HG02588 (cell line): Measurements from ENCODE around the gene SH3GLB2.
"Not testable (repeated sequence)": the region's sequence is repeated elsewhere in the genome, so short reads cannot be mapped to it uniquely, and the experiment has no call there.

Source experiments
- ATAC-seq: cut with Tn5 transposase; IDR thresholded peaks from one replicate; pipeline ENCODE4 v1.9.1; 2021; ENCODE audit warnings: mild to moderate bottlenecking, moderate library complexity; ENCODE audit not compliant: unreplicated experiment

The SH3GLB2 gene

DNA sequence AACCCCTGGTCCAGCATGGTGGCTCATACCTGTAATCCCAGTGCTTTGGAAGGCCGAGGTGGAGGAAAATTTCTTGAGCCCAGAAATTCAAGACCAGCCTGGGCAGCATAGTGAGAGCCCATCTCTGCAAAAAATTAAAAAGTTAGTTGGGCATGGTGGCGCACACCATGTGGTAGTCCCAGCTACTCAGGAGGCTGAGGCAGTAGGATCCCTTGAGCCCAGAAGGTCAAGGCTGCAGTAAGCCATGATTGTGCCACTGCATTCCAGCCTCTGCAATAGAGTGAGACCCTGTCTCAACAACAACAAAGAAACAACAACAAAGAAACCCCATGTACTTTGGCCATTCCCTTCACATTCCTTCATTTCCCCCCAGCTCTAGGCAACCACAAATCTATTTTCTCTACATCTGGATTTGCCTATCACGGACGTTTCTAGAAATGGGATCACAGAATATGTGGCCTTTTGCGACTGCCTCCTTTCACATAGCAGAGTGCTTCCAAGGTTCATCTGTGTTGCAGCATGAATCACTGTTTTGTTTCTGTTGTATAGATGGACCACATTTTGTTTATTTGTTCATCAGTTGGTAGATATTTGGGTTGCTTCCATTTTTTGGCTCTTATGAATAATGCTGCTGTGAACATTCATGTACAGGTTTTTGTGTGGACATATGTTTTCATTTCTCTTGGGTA lies 26.2 kb upstream of the SH3GLB2 start:
- ATAC-seq, result no peak

DNA sequence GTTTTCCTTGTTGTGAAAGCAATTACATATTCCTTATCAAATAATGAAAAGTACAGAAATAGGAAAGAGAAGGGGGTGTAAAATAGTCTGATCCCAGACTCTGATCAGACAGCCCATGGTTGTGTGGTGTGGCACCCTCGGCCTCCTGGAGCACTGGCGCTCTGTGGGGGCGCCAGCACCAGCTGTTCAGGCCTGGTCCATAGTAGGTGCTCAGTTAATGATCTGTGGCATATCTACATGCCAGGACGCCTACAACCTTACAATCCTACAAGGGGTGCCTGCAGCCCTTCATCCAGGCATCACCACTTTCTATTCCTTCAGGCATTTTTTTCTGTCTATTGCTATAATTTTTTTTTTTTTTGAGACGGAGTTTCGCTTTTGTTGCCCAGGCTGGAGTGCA lies 24.9 kb upstream of the SH3GLB2 start:
- ATAC-seq, result no peak

DNA sequence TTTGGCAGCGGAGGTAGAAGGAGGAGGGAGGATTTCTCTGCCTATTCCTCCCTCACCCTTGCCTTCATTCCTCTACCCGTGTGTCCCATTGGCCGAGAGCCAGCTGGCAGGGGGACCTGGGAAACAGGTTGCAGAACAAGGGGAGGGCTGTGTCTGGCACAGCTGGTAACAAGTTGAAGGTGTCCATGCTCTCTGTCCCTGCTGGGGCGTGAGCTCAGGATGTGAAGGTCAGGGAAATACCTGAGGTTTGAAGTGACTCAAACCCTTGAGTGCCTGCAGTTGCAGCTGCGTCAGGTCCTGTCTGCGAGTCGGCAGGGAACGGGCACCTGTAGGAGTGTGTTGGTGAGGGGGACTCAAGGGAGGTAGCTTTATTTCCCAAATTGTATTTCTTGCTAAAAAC lies 24.5 kb upstream of the SH3GLB2 start:
- ATAC-seq, result no peak

DNA sequence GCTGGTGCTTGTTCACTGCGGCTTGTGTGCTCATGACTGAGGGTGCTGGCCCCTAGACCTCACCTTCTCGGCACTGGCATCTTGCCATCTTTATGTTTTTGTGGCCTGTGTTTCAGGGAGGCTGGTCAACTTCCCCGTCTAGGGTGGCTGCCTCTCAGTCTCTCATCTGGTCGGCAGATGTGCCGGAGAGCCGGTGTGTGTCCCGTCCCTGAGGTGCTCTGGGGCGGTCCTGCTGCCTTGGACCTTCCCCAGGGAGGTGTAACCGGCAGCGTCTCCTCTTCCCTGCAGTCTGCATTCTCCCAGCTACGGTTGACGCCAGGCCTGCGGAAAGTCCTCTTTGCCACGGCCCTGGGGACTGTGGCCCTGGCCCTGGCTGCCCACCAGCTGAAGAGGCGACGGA lies 13.9 kb upstream of the SH3GLB2 start:
- no peak for ATAC-seq

DNA sequence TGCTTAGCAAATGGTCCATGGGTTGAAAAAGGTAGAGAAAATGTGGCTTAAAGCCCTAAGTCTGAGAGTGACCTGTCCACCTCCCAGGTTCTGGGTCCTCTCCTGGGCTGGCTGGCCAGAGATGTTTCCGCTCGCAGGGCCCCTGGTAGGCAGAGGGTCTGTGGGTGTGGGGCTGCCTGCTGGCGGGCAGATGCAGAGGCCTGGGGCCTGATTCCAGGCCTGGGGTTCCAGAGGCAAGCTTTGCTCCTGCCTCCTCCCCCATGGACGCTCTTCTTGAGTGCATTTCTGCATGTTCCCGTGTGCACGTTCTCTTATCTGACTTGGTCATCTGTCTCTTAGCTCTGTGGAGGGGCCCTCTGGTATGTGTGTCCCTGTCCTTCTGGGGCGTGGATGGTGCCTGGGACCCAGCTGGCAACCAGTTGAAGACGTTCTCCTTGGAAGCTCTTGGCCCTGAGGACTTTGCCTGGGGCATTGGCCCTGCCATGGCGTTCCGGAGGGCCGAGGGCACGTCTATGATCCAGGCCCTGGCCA lies 12.0 kb upstream of the SH3GLB2 start:
- no peak for ATAC-seq

DNA sequence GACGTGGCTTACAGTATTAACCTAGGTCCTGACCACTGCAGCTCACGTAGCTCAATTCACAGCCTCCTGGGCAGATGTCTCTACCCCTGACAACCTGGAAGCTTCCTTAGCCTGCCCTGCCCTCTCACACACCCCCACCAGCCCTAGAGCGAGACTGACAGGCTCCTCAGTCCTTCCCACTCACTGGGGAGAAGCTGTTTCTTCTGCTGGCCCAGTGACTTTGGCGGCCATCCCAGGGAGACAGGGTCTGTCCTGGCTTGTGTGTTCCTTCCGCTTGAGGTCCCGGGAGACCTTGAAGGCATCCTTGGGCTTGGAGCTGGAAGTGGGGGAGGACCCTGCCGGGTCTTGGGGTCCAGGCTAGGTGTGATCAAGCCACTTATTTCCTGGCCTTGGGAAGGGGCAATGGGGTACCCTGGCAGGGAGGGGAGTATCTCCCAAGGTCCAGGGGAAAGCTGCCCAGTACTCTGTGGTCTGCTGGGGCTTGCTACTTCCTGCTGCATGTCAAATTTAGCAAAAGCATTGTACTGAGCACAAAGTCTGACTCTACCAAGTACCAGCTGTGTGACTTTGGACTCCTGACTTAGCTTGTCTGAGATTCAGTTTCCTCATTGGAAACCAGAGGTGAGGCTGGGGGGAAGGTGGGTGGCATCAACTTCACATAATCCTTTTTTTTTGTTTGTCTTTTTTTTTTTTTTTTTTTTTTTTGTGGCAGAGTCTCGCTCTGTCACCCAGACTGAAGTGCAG lies 10.2 kb upstream of the SH3GLB2 start:
- no peak for ATAC-seq

DNA sequence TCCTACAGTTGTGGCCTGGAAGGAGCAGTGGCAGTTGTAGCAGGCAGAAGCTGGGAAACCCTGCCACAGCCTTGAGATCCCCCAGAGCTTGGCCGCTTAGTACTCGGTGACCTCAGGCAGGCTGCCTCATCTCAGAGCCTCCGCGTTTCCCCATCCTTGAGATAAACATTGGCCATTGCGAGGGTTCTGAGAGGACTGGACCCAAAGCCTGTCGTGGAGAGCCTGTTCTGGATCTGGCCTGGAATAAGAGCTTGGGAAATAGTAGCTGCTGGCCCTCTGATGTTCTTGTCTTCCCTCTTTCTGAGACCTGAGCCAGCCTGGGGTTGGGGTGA lies 9.6 kb upstream of the SH3GLB2 start:
- ATAC-seq, result no peak

DNA sequence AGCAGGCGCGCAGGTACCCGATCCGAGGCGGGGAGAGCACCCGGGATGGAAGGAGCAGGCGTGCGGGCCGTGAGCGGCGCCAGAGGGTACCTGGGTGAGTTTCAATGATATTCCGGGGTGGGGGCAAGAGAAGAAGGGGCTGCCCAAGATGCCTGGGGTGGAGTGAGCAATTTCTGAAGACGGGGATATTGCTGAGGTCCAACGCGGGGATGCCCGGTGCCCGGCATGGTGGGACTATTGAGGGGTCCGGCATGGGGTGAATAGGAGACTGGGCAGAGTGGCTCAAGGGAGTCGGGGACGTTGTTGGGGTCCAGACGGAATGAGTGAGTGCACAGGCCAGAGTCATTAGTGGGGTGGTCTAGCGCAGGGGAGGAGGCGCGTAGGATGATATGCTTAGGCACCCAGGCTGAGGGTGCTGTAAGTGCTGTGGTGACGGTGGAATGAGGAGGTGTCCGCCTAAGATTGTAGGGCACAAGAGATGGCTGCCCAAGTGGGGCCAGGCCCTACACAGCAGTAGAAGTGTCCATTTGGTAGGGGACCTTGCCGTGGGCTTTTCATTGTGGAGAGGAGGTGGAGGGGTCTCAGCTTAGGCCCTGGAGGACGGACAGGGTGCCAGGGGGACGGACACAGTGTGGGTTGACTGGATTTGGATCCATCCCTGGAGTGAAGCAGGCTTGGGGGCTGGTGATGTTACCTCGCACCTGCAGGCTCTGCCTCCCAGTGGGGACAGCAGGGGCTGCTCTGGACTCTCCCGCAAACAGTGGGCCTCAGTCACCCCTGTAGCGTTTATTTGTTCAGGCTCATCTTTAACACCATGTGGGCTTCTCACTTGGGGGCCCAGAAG lies 9.0 kb upstream of the SH3GLB2 start:
- ATAC-seq, result no peak

DNA sequence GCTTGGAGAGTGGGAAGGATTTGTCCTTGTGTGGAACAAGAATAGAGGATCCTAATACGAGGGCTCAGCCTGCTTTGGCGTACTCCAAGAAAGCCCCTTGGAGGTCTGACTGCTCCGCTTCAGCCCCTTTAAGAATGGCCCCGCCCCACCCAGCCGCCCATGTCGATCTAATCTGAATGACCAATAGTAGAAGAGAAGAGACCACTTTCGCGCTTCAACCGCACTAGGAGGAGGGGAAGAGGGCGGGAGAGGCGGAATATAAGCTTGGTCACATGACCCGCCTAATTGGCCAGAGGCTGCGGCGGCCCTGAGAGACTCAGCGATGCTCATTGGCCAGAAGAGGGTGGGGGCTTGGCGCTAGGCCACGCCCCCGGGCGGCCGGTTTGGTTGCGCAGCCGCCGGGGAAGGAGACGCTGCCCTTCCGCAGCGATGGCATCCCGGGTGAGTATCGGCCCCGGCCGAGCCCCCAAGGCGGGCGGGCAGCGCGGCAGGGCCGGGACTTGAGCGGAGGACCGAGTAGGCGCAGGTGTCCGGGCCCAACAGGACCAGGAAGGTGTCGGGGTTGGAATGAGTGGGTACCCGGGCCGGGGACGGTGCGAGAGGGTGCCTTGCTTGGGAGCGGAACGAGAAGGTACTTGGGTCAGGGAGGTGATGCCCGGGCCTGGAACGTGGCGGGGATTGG lies 8.3 kb upstream of the SH3GLB2 start, which contains the start of gene MIGA2:
Gene MIGA2 (plus strand): TSS at position 386 of the 682 bp plus-strand sequence. CDS start 3,969 bp downstream, outside the sequence.
- ATAC-seq, result peak; percentile 93

DNA sequence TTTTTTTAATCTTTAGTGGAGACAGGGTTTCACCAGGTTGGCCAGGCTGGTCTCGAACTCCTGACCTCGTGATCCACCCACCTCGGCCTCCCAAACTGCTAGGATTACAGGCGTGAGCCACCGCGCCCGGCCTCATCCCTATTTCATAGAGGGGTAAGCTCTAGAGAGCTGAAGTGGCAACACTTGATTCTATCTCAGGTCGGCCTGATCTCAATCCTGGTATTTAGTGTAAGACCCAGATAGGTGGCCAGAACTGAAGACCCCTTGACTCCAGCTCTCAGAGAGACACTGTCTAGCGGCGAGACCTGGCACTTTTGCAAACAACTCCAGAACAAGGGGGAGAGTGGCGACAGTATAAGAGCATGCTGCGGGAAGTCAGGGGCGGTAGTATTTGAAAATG lies 7.7 kb upstream of the SH3GLB2 start:
- ATAC-seq, result not testable (repeated sequence)

DNA sequence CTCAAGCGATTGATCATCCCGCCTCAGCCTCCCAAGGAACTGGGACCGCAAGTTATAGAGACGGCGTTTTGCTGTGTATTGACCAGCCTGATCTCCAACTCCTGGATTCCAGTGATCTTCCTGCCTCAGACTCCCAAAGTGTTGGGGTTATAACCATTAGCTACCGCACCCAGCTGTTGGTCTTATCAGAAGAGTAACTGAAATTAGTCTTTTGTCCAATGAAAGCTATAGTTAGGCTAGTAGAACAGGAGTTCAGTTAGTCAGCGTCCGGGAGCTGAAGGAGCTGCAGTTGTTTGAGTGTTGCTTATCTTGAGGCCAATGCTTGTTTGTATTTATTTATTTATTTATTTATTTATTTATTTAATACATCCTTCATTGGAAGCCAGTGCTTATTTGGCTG lies 5.1 kb upstream of the SH3GLB2 start:
- ATAC-seq, result no peak

DNA sequence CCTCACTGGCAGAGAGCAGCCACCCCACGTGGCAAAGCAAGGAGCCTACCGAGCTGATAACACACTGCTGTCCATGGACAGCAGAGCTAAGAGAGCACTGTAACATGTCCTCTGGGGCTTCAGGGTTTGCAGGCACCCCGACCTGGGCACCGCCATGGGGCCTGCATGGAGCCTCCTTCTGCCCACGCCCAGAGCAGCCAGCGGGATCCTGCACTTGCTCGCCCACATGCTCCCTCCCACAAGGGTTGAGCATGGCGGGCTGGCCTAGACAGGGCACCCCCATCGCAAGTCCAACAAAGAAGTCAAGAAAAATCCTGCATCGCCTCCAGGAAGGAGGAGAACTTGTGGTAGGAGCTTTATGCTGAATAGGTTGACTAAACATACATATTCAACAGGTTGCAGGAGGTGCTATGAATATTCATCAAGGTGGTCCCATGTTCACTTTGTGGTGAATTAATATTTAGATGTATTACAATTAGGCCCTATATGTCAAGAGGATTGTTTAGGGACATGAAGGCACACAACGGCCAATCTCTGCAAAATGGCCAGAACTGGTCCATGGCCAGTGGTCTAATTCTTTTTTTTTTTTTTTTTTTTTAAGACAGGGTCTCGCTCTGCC lies 4.5 kb upstream of the SH3GLB2 start:
- no peak for ATAC-seq

DNA sequence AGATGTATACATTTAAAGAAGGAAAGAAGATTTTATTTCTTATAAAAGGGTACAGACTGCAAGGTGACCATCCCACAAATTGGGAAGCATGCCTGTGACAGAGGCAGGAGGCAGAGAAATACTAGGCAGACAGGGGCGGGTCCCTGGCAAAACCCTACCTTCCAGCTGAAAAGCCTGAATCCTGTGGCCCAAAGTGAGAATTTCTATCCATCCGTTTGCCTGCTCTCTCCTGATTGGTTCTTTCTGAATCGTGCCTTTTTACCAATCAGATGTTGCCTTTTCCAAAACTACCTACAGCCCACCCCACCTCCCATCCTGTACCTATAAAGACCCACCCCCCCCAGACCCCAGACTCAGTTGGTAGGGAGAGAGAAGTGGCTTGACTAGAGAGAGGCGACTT lies 3.4 kb upstream of the SH3GLB2 start:
- ATAC-seq, result no peak

DNA sequence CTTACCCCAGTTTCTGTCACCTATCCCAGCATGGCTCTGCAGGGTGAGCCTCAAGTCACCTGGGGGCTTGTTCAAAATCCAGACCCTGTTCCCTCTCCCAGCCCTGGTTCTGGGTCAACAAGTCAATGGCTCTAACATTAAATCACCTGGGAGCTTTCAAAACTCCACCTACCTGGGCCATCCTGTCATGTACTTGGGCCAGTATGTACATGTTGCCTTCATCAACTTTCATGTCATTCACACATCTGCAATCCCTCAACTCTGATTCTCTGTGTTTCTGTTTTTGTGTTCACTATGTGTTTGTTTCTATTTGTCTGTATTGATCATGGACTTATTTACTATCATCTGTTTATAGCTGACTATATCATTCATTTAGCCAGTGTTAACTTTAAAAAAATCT lies 2.1 kb upstream of the SH3GLB2 start:
- ATAC-seq, result no peak

DNA sequence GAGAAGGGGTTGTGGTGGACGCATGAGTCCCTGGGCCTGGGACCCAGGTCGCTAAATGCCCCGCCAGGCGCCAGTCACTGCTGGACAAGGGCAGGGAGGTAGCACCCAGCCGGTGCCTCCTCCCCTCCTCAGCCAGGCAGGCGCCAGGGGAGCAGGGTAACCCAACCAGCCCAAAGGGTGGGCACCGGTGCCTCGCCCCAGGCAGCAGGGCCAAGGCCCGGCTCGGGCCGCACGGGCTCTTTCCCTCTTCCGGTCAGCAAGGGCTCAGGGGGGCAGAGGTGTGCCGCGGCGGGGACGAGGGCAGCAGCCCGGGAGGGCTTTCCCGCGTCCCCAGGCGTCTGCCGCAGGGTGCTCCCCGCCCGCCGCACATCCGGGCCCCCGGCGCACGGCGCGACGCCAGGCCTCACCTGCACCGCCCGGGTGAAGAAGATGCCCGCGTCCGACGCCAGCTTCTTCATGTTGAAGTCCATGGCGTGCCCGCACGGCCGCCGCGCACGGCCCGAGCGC lies 393 bp downstream of the SH3GLB2 start:
- ATAC-seq, result no peak

DNA sequence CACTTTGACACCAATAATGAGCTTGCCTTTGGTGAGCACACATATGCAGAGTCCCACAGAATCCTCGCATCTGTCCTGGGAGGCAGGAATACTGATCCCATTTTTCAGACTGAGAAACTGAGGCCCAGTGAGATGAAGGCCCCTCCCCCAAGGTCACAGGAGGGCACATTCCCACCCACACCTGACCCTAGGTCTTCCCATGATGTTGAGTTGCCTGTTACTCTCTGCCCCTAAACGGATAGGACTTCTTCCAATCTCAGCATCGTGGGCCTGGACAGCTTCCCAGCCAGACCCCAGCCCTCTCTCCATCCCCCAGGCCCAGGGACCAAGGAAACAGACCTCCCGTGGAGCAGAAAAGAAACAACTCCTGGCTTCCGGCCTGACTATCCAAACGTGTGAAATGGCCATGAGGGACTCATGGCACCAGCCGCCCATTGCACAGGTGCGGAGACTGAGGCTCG lies 877 bp downstream of the SH3GLB2 start:
- no peak for ATAC-seq

DNA sequence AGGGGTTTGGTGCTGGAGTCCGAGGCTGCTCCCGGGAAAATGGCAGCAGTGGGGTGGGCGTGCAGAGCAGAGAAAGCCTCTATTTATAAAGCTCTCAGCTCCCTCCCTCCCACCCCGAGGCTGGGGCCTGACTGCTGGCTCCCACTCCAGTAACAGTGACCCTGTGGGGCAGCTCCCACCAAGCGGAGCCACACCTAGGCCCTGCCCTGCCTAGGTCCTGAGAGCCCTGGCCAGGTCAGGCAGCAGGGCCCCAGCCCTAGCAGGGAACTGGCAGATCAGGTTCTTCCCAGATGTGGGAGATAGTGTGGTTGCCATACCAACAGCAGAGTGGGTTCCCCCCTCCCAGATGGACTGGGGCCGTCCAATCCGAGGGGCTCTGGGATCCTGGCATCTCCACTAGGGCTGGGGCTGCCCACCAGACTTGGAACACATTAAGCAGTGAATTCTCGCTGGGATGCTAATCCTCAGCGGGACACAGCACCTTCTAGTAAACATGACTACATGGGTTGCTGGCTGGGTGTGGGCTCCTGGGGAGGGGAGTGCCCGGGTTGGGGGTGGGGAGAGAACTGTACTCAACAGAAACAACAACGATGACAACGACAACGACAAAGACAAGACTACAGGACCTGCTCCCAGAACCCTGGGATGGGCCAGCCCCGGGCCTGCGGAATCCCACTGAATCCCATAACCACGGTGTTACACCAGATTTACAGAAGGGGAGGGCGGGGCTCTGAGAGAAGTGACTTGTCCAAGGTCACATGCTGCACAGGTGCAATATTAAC lies 1.5 kb downstream of the SH3GLB2 start:
- no peak for ATAC-seq

DNA sequence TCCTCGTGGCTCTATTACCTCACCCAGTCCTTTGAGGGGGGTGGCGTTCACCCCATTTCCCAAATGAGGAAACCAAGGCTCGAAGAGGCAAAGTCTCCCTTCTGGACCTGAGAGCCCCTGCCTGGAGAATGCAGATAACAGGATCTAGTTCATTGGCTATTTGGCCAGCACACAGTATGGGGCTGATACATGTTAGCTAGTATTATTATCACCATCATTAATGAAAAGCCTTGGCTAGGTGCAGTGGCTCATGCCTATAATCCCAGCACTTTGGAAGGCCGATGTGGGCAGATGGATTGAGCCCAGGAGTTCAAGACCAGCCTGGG lies 4.3 kb downstream of the SH3GLB2 start:
- no peak for ATAC-seq

DNA sequence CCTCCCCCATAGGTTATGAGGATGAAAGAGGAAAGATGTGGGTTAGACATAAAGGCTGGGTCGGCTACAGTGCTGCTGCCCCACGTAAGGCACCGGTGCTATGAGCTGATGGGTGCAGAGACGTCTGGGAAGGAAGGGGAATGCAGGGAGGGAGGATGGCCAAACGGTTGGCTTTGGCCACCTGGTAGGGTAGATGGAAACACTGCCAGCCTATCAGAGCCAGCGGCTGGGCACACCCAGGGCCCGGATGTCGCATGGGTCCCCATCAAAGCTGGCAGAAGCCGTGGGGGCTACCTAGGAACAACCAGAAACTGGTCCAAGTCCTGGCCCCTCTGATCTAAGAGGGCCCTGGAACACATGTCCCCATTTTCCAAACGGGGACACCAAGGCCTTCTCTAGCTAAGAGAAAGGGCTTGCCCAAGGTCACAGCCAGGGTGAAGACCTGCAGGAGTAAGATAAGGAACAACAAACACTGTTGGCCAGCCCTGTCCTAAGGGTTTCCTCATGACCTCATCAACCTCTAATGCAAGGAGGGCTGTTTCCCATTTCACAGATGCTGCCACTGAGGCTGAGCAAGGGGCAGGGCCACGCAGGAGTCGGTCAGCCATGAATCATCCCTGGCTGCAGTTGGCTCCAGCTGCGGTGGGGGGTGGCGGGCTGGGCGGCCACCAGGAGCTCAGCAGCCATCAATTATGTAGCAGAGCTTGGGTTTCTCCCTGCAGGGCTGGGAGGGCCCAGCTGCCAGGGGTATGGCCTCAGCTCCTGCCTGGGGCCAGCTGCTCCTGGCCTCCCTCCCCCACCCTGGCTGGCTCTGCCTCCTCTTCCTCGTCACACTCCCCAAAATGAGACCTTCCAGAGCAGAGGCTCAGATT lies 4.9 kb downstream of the SH3GLB2 start:
- no peak for ATAC-seq
